ENCODE measurements around the gene RESF1.

Gene RESF1

GRCh38 chr12:31958569-31959160, 550 bp upstream of the RESF1 start:
- DNase-seq (ENCODE audit: low read depth): no peak

- no peak for DNase-seq (ENCODE audit: low read depth)
Measured at GRCh38 chr12:31959701-31960391, 631 bp downstream of the RESF1 start.

DNA sequence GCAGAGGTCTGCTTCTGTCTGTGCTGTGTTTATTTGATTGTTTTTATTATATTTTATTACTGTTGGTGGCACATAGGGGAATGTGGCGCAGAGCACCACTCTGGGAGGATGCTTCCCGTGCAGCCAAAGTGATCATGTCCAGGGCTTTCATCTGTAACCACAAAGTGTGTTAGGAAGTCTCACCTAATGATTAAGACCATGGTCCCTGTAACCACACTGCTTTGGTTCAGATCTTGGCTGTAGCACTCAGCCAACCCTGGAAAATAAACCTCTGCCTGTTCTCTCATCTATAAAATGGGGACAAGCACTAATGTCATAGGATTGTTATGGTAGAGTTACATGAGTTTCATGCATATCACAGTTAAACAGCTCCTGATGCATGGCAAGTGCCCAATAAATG, 1.9 kb downstream of the RESF1 start:
- no peak for DNase-seq (ENCODE audit: low read depth)

DNA sequence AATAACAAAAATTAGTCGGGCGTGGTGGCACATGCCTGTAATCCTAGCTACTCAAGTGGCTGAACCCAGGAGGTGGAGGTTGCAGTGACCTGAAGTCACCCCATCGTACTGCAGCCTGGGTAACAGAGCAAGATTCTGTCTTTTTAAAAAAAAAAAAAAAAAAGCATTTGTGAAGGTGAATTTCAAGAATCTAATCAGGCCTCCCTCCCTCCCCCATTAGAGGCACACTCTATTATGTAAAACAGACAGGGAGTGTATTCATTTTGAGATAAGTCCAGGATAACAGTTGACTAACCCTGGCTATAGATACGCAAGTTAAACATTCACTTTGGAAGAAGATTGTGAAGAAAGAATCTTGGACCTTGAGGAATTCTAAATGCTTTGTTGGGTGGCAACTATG, 2.9 kb downstream of the RESF1 start:
- no peak for DNase-seq (ENCODE audit: low read depth)

GRCh38 chr12:31964280-31964679, 5.1 kb downstream of the RESF1 start:
- DNase-seq (ENCODE audit: low read depth): no peak

GRCh38 chr12:31965090-31965489, 5.9 kb downstream of the RESF1 start:
- no peak for DNase-seq (ENCODE audit: low read depth)

DNA sequence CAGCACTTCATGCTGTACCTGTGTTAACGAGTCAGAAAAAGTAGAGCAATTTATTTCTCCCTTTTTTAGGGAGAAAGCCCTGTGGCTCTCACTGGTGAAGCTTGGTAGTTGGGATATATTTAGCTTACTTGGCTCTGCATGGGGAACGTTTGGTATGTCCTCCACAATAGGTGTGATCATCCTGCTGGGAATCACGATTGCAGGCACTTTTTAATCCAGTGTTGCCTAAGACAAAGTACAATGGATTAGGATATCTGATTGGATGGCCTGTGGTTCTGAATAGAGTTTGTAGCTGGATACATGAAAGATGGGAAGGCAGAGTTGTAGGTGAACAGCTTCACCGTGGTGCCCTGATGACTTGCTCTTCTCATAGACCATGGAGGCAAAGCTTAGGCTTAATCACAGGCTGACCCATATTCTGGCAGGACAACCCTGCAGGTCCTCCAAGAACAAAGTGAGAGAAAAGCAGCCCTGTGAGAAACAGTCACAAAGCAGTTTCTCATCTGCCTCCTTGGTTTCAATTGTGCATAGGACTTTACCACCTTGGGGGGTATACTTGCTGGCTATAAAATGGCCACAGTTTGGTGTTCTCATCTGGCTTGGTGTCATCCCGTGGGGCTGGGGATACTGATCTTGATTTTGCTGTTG, 7.5 kb downstream of the RESF1 start:
- DNase-seq (ENCODE audit: low read depth): no peak

GRCh38 chr12:31967539-31967938, 8.3 kb downstream of the RESF1 start:
- DNase-seq (ENCODE audit: low read depth): no peak

DNA sequence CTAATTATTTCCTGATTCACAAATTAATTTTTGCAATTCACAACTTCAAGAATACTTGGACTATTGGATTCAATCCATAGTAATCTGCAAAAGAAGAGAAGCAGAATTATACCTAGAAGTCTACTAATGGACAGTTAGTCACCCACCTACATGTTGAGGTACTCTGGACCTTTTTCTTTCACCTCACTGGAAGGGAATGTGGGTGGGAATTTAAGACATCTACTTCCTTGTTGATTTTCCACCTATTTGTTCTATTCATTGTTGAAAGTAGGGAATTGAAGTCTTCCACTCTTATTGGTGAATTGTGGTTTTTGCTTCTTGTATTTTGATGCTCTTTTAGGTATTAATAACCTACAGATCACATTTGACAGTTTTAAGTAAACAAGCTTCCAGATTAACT, 11.0 kb downstream of the RESF1 start:
- no peak for DNase-seq (ENCODE audit: low read depth)

DNA sequence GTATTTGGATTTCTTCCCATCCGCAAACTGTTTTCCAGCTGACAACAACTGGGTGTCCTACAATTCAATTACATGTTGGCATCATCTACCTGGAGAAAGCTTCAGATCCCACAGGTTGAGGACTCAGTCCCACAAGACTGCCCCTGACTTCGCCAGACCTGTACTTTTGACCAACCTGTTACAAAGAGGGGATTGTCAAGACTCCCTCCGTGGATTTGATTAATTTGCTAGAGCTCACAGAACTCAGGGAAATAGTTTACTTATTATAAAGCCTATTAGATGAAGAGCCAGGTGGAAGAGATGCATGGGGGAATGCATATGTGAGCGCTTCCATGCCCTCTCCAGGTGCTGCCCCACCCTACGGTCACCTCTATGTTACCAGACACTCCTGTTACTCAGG, 14.6 kb downstream of the RESF1 start:
- no peak for DNase-seq (ENCODE audit: low read depth)

DNA sequence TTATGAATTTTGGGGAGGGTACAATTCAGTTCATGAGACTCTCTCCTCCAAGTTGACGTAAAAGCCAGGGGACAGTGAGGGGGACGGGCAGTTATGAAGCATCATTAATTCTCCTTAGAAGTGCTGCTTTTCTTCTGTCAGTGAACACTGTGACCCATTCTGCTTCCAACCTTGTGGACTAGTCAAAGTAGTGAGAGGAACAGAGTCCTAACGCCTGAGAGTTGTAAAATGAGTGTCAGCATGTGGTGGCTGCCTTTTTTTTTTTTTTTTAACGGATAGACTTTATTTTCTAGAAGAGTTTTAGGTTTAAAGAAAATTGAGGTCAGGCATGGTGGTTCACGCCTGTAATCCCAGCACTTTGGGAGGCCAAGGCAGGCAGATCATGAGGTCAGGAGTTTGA, 15.5 kb downstream of the RESF1 start:
- DNase-seq (ENCODE audit: low read depth): no peak

- DNase-seq (ENCODE audit: low read depth): no peak
Measured at GRCh38 chr12:31984806-31985591, 25.8 kb downstream of the RESF1 start.

DNA sequence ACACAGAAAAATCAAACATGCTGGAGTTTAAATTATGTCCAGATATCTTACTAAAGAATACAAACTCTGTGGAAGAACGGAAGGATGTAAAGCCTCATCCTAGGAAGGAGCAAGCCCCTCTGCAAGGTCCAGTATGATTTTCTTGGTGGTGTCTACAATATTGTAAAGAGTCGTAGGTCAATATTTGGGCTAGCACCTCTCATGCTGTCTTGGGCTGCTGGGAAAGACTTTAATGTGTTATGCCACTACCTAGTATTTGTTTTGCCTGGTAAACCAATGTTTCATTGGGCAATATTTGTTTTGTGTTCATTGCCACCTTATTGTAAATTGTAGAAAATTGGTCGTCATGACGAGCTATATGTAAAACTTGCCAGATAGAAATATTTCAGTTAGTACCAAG, 26.6 kb downstream of the RESF1 start:
- DNase-seq (ENCODE audit: low read depth): no peak

- no peak for DNase-seq (ENCODE audit: low read depth)
Measured at GRCh38 chr12:31989571-31990362, 30.6 kb downstream of the RESF1 start.

DNA sequence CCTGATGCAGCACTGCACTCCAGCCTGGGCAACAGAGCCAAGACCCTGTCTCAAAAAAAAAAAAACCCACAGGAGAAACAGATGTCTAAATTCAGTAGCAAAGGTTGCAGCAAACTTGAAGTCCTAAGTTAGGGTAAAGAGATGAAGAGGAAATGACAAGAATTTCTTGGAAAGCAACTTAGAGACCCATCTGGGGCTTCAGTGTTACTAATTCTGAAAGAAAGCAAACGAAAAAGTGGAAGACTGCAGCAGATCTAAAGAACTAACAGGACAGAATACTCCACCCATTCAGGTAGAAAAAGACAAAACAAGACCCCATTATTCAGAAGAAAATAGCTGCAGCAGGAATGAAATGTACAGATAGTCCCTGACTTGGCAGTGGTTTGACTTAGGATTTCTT, 31.9 kb downstream of the RESF1 start:
- DNase-seq (ENCODE audit: low read depth): no peak

DNA sequence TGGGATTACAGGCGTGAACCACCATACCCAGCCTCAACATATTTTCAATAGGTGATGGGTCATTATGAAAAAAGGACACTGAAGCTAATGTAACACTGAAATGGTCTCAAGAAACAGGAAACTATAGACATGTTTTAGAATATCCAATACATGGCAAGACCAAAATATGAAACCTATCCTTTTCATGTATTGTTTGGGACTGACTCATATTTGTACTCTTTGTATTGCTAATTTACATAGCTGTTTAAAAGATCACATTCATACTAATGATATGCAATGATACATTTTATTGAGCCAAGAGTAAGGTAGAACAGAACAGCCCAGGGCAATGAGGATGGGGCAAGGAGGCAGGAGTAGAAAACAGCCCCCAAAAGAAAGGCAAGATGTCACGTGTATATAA, 32.6 kb downstream of the RESF1 start:
- no peak for DNase-seq (ENCODE audit: low read depth)

- DNase-seq (ENCODE audit: low read depth): no peak
Measured at GRCh38 chr12:31999692-32000091, 40.5 kb downstream of the RESF1 start.

- no peak for DNase-seq (ENCODE audit: low read depth)
Measured at GRCh38 chr12:32000373-32001005, 41.3 kb downstream of the RESF1 start.

- DNase-seq (ENCODE audit: low read depth): no peak
Measured at GRCh38 chr12:32002848-32003493, 43.8 kb downstream of the RESF1 start.

DNA sequence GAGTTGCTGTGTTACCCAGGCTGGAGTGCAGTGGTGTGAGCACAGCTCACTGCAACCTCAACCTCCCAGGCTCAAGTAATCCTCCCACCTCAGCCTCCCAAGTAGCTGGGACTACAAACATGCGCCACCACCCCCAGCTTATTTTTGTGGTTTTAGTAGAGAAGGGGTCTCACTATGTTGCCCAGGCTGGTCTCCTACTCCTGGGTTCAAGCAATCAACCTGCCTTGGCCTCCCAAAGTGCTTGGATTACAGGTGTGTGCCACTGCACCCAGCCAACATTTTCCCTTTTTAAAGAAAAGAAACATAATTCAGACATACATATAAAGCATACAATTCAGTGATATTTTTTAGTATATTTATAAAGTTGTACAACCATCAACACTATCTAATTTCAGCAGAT, 44.4 kb downstream of the RESF1 start:
- no peak for DNase-seq (ENCODE audit: low read depth)

GRCh38 chr12:32005496-32006125, 46.4 kb downstream of the RESF1 start:
- DNase-seq (ENCODE audit: low read depth): no peak

Data from stimulated activated CD8-positive, alpha-beta memory T cell treated with anti-CD3 and anti-CD28 coated beads, Interleukin-15, amount 100 ng/mL, for 24 hours (primary cell).